ENCODE data around the gene FAM110D.

DNA sequence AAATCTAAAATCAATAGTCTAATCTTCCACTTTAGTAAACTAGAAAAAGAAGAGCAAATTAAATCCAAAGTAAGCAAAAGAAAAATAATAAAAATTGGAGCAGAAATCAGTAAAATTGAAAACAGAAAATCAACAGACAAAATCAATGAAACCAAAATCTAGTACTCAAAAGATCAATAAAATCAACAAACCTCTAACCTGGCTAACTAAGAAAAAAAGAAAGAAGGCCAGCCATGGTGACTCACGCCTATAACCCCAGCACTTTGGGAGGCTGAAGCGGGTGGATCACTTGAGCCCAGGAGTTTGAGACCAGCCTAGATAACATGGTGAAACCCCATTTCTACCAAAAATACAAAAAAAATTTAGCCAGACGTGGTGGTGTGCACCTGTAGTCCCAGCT lies 24.4 kb upstream of the FAM110D start:
- TF ChIP-seq CTCF (IDR thresholded peaks at IDR 0.05; ENCODE audit: poor library complexity) (no peak), EZH2 (IDR thresholded peaks at IDR 0.05; ENCODE audit: borderline replicate concordance) (no peak)
